Mesenchymal stem cell (in vitro differentiated cells and primary cell): ENCODE results near the gene IFIT3.

Experiments used
- DNase-seq: peaks from one replicate; pipeline ENCODE4 v3.0.0-alpha.2; 2013
- H2AFZ ChIP-seq: one replicate; pipeline ENCODE4 v1.6.1; 2013; ENCODE audit warnings: low read depth, mild to moderate bottlenecking, control low read depth, inconsistent platforms, low read length, moderate library complexity
- H2AK5ac ChIP-seq: 2 replicates; pipeline ENCODE4 v1.6.1; 2013; ENCODE audit warnings: low read length, moderate library complexity, mild to moderate bottlenecking, inconsistent platforms; ENCODE audit not compliant: severe bottlenecking
- H2BK120ac ChIP-seq: one replicate; pipeline ENCODE4 v1.6.1; 2013; ENCODE audit warnings: low read depth, mild to moderate bottlenecking, inconsistent platforms, low read length, moderate library complexity
- H2BK12ac ChIP-seq, 2 experiments: one replicate each; pipeline ENCODE4 v1.6.1; 2013; ENCODE audit warnings: inconsistent platforms in 2 of 2, low read length in 2 of 2, mild to moderate bottlenecking in 2 of 2, moderate library complexity in 2 of 2, control low read depth in 1 of 2
- H2BK15ac ChIP-seq: one replicate; pipeline ENCODE4 v1.6.1; 2013; ENCODE audit warnings: mild to moderate bottlenecking, low read depth, inconsistent platforms; ENCODE audit not compliant: poor library complexity, severe bottlenecking
- H2BK5ac ChIP-seq: 2 replicates; pipeline ENCODE4 v1.6.1; 2013; ENCODE audit warnings: low read depth, mild to moderate bottlenecking, low read length, control low read depth, inconsistent platforms; ENCODE audit not compliant: poor library complexity, severe bottlenecking
- H3K14ac ChIP-seq, 2 experiments: one replicate each; pipeline ENCODE4 v1.6.1; 2013; ENCODE audit warnings: inconsistent platforms in 2 of 2, low read length in 2 of 2, control low read depth in 1 of 2, mild to moderate bottlenecking in 1 of 2, moderate library complexity in 1 of 2
- H3K18ac ChIP-seq, 2 experiments: one replicate each; pipeline ENCODE4 v1.6.1; 2013; ENCODE audit warnings: inconsistent platforms in 2 of 2, low read length in 2 of 2, control low read depth in 1 of 2, low read depth in 1 of 2, mild to moderate bottlenecking in 1 of 2
- H3K23ac ChIP-seq, 2 experiments: one replicate each; pipeline ENCODE4 v1.6.1; 2013; ENCODE audit warnings: inconsistent platforms in 2 of 2, low read length in 2 of 2, mild to moderate bottlenecking in 2 of 2, moderate library complexity in 2 of 2, control low read depth in 1 of 2
- H3K27ac ChIP-seq: 2 replicates; pipeline ENCODE4 v1.5.1; 2013; ENCODE audit warnings: mild to moderate bottlenecking, moderate library complexity, low read length, control low read depth, inconsistent platforms; ENCODE audit not compliant: poor library complexity, severe bottlenecking
- H3K27me3 ChIP-seq, 2 experiments: 2 replicates each; pipeline versions ENCODE4 v1.6.1 to v1.7.0; 2013; ENCODE audit warnings: low read length in 2 of 2, mild to moderate bottlenecking in 2 of 2, moderate library complexity in 2 of 2, control low read depth in 1 of 2, inconsistent platforms in 1 of 2; ENCODE audit not compliant: control insufficient read depth in 1 of 2, insufficient read depth in 1 of 2
- H3K36me3 ChIP-seq, 2 experiments: 2 replicates each; pipeline versions ENCODE4 v1.6.1 to v1.7.0; 2013; ENCODE audit warnings: low read length in 2 of 2, control low read depth in 1 of 2, inconsistent platforms in 1 of 2, low read depth in 1 of 2, mild to moderate bottlenecking in 1 of 2; ENCODE audit not compliant: insufficient read depth in 2 of 2, control insufficient read depth in 1 of 2
- H3K4ac ChIP-seq, 2 experiments: one replicate each; pipeline ENCODE4 v1.6.1; 2013; ENCODE audit warnings: inconsistent platforms in 2 of 2, low read length in 2 of 2, mild to moderate bottlenecking in 2 of 2, moderate library complexity in 2 of 2, control low read depth in 1 of 2, low read depth in 1 of 2
- H3K4me1 ChIP-seq: 2 replicates; pipeline ENCODE4 v1.6.1; 2013; ENCODE audit warnings: low read depth, low read length, control low read depth; ENCODE audit not compliant: control insufficient read depth, insufficient read depth
- H3K4me2 ChIP-seq: 2 replicates; pipeline ENCODE4 v1.6.1; 2013; ENCODE audit warnings: low read length, mild to moderate bottlenecking, inconsistent platforms; ENCODE audit not compliant: poor library complexity, severe bottlenecking
- H3K4me3 ChIP-seq, 2 experiments: 2 replicates each; pipeline versions ENCODE4 v1.5.1 to v1.7.0; 2013; ENCODE audit warnings: low read length in 2 of 2, mild to moderate bottlenecking in 2 of 2, control low read depth in 1 of 2, low read depth in 1 of 2; ENCODE audit not compliant: insufficient read depth in 1 of 2
- H3K79me1 ChIP-seq: replicated peaks from 2 replicates; pipeline ENCODE4 v1.6.1; 2013; ENCODE audit warnings: mild to moderate bottlenecking, control low read depth, low read length, inconsistent platforms; ENCODE audit not compliant: poor library complexity, severe bottlenecking
- H3K9ac ChIP-seq: 2 replicates; pipeline ENCODE4 v1.7.0; 2013; ENCODE audit warnings: mild to moderate bottlenecking, low read length, moderate library complexity
- H3K9me3 ChIP-seq: 2 replicates; pipeline ENCODE4 v1.7.0; 2013; ENCODE audit warnings: mild to moderate bottlenecking, low read length; ENCODE audit not compliant: control insufficient read depth
- H4K8ac ChIP-seq: one replicate; pipeline ENCODE4 v1.6.1; 2013; ENCODE audit warnings: inconsistent platforms, mild to moderate bottlenecking, low read length, moderate library complexity
- H4K91ac ChIP-seq: one replicate; pipeline ENCODE4 v1.6.1; 2013; ENCODE audit warnings: mild to moderate bottlenecking, low read length, inconsistent platforms
- WGBS: methylation state at CpG from one replicate; pipeline ENCODE4 v1.1.7; 2013; ENCODE audit warnings: mixed read lengths; 5-methylcytosine and 5-hydroxymethylcytosine counted together

Gene IFIT3

DNA sequence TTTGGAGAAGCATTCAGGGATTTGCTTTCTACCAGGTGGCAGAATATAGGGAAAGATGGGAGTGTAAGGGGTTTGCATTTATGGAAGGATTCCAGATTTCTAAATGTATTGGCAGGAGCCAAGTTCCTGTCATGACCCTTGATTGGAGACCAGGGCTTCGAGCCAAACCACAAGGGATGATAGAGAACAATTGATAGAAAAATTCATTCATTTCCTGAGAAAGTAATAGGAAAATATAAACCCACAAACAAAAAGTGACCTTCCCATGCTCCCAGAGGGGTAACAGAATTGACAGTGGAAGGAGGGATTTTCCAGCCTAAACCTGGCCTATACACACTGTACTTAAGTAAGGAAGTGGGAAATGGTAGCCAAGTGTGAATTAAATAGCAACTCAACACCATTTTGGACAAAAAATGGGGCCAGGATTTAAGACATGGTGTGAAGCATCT is 48.4 kb upstream of the IFIT3 start:
- no CpG with 5 or more reads among the region's 1 CpG for WGBS
- Histone ChIP-seq H3K18ac (peak overlapping the region; percentile 26 to 29), H3K4me2 (no peak overlapping the region)

DNA sequence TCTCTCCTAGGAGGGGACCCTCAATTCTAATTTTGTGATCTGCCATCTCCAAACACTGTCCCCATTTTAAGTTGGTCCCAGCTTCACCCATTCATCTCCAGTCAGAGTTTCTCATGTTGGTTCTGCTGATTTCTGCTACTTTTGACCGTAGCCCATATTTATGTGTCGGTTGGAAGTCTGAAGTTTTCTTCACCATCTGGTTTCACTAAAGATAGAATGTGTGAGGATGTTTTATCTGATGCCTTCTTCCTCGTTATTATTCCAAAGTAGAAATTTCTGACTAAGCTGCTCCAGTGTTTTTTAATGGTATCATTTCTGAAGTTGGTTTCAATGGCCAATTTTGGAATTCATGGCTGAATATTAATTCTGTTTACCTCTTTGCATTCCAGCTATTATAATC is 47.3 kb upstream of the IFIT3 start:
- peak overlapping the region; percentile 49 for H3K9ac ChIP-seq
- DNase-seq: no peak
- no peak overlapping the region for H2BK5ac ChIP-seq
- no peak overlapping the region for H3K14ac ChIP-seq
- no peak overlapping the region for H3K4me3 ChIP-seq
- no peak overlapping the region for H2BK15ac ChIP-seq
- H2AK5ac ChIP-seq: peak overlapping the region; percentile 92
- H2AFZ ChIP-seq: no peak overlapping the region
- H3K27me3 ChIP-seq: no peaks in the 10 kb centered on the region
- no peak overlapping the region for H4K8ac ChIP-seq
- H2BK120ac ChIP-seq: no peak overlapping the region
- H4K91ac ChIP-seq: no peak overlapping the region
- no peak overlapping the region for H3K23ac ChIP-seq
- no peaks in the 10 kb centered on the region for H3K79me1 ChIP-seq
- WGBS: 100% methylated on average over 2 of the region's 3 CpGs
- H2BK12ac ChIP-seq: no peak overlapping the region
- peaks cover 9% of the 10 kb centered on the region for H3K4me1 ChIP-seq
- H3K4ac ChIP-seq: no peak overlapping the region
- no peak overlapping the region for H3K4me2 ChIP-seq
- H3K9me3 ChIP-seq: no peaks in the 10 kb centered on the region
- no peaks in the 10 kb centered on the region for H3K36me3 ChIP-seq
- no peak overlapping the region for H3K18ac ChIP-seq
- no peak overlapping the region for H3K27ac ChIP-seq

More for the DNA sequence above, 48.4 kb upstream of the IFIT3 start:
- Histone ChIP-seq H3K9me3 (no peaks in the 10 kb centered on the region), H4K91ac (no peak overlapping the region), H3K27ac (peak overlapping the region; percentile 85), H2BK5ac (no peak overlapping the region), H3K79me1 (no peaks in the 10 kb centered on the region), H3K14ac (no peak overlapping the region), H3K36me3 (no peaks in the 10 kb centered on the region), H2AK5ac (peak overlapping the region; percentile 57), H3K9ac (peak overlapping the region; percentile 93), H3K4me1 (peaks cover 4% of the 10 kb centered on the region), H4K8ac (no peak overlapping the region), H3K23ac (no peak overlapping the region), H2BK15ac (no peak overlapping the region), H3K27me3 (no peaks in the 10 kb centered on the region), H3K4ac (no peak overlapping the region), H2AFZ (no peak overlapping the region), H2BK12ac (no peak overlapping the region), H2BK120ac (no peak overlapping the region), H3K4me3 (no peak overlapping the region)
- DNase-seq: no peak

DNA sequence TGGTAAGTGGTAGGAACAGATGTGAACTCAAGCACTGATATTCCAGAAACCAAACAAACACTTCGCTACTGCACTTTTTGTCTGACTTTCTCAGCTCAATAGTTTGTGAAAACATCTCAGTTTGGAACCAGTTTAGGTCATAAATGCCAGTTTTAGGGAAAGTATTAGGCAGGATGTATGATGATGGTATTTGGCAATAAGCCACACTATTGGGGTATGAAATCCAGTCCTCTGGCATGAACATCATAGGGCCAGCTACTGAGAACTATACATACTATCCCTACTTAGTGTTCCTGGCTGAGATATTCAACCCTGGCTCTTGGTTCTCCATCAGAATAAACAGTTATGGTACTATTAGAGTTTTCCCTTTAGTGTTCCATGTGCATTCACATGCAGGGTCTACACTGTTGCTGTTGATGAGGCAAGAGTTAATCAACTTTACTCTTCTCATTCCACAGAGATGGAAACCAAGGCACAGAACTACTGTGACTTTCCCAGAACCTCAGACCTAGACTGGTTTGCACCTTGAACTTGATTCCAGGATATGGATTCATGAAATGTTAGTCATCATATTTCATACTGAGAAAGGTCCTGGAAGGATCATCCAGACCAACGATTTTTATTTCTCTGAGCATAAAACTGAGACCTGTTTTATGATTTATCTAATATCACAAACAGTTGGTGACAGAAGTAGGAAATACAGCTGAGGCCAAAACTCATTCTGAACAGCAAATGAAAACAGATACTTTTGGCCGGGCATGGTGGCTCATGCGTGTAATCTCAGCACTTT is 46.0 kb upstream of the IFIT3 start:
- no peak overlapping the region for H4K91ac ChIP-seq
- H3K9ac ChIP-seq: no peak overlapping the region
- no peak overlapping the region for H3K4me2 ChIP-seq
- H3K27me3 ChIP-seq: no peaks in the 10 kb centered on the region
- H2AK5ac ChIP-seq: peak overlapping the region; percentile 49
- H3K4me3 ChIP-seq: no peak overlapping the region
- H3K14ac ChIP-seq: no peak overlapping the region
- H3K4me1 ChIP-seq: peaks cover 10% of the 10 kb centered on the region
- H2BK15ac ChIP-seq: no peak overlapping the region
- H3K9me3 ChIP-seq: no peaks in the 10 kb centered on the region
- H3K79me1 ChIP-seq: no peaks in the 10 kb centered on the region
- H3K36me3 ChIP-seq: no peaks in the 10 kb centered on the region
- no peak overlapping the region for H2AFZ ChIP-seq
- DNase-seq: no peak
- no peak overlapping the region for H2BK12ac ChIP-seq
- H3K27ac ChIP-seq: peak overlapping the region; percentile 48
- no peak overlapping the region for H2BK120ac ChIP-seq
- no peak overlapping the region for H3K18ac ChIP-seq
- no peak overlapping the region for H2BK5ac ChIP-seq
- 99% methylated on average over 3 of the region's 4 CpGs for WGBS
- H3K4ac ChIP-seq: no peak overlapping the region
- no peak overlapping the region for H4K8ac ChIP-seq
- no peak overlapping the region for H3K23ac ChIP-seq

DNA sequence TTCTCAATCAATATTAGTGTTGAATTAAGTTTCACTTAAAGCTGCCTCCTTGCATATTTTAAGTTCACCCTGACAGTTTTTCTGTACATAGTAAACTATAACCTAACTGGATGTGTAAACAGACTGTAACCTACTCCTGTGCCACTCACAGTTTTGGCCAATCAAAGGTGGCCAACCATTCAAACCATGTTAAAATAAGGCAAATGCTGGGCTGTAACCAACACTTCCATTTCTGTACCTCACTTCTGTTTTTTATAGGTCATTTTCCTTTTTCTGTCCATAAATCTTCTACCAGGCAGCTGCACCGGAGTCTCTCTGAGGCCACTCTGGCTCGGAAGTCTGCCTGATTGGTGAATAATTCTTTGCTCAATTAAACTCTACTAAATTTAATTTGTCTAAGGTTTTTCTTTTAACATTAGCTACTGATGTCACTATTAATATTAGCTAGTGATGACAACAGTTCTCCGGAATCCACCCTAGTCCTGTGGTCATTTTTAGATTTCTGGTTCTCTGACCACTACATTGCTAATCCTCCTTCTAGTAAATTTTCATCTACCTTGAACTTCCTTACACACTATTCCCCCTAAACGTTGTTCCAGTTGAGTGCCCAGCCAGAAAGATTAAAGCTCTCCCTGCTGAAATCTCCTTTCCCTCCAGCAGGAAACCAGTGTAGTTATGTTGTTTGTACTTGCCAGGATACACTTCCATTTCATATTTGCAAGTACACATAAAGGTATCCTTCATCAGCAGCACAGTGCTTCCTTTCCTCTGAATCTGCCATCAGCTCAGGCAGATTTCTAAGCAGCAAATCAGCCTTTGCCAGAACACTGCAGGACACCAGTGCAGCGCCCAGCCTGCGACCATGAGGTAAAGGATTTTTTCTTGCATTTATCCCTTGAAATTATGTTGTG is 44.5 kb upstream of the IFIT3 start:
- Histone ChIP-seq H3K79me1 (no peaks in the 10 kb centered on the region), H3K4ac (peak overlapping the region; percentile 49 to 94), H3K27ac (peak overlapping the region; percentile 99), H4K91ac (peak overlapping the region; percentile 88), H3K4me1 (peaks cover 10% of the 10 kb centered on the region), H3K9me3 (no peaks in the 10 kb centered on the region), H3K18ac (peak overlapping the region; percentile 86 to 88), H3K27me3 (no peaks in the 10 kb centered on the region), H2BK120ac (peak overlapping the region; percentile 54), H3K36me3 (no peaks in the 10 kb centered on the region), H3K23ac (no peak overlapping the region), H2AK5ac (no peak overlapping the region), H2BK12ac (peak overlapping the region; percentile 75 to 93), H2BK15ac (no peak overlapping the region), H3K4me2 (peak overlapping the region; percentile 50), H2AFZ (no peak overlapping the region), H2BK5ac (peak overlapping the region; percentile 87), H3K14ac (no peak overlapping the region), H3K4me3 (peak overlapping the region in 1 of 2 experiments; percentile 51), H3K9ac (peak overlapping the region; percentile 90), H4K8ac (peak overlapping the region; percentile 91)
- peak; percentile 61 for DNase-seq
- WGBS: 23% methylated on average over 5 of the region's 6 CpGs
